ENCODE data around the gene PTDSS2.

- TF ChIP-seq CTCF (conservative IDR thresholded peaks at IDR 0.05; ENCODE audit: low read depth, low read length) (no peak), EZH2 (IDR thresholded peaks at IDR 0.05; ENCODE audit: borderline replicate concordance, low read depth, low read length, poor library complexity, severe bottlenecking) (no peak)
Measured at GRCh38 chr11:488992-489391, 38.9 kb downstream of the PTDSS2 start.

Measured in A673 (cell line).